A549 (cell line): Measurements from ENCODE around the gene PRKCZ.

Experiments used
- CBX2 ChIP-seq: fragments of 200-600 bp; sonication (generic); IDR thresholded peaks from 2 replicates; pipeline ENCODE4 v1.6.1; 2016; ENCODE audit warnings: low read depth, mild to moderate bottlenecking, borderline replicate concordance
- CEBPB ChIP-seq, 2 experiments: fragments of >200 bp in 1 of 2; sonication (Bioruptor Twin) in 1 of 2; formaldehyde crosslinking in 1 of 2; IDR thresholded peaks; 2 replicates each; pipeline ENCODE4 v1.6.1; 2012 to 2016
- EP300 ChIP-seq, 2 experiments: fragments of >200 bp; sonication (Bioruptor Twin); formaldehyde crosslinking; IDR thresholded peaks; 2 replicates in 1 of 2; 3 replicates in 1 of 2; pipeline ENCODE4 v1.6.1; 2016 to 2017
- PHF8 ChIP-seq: fragments of 200-600 bp; sonication (generic); IDR thresholded peaks from 2 replicates; pipeline ENCODE4 v1.6.1; 2016; ENCODE audit warnings: low read depth, mild to moderate bottlenecking, antibody characterized with exemption, moderate library complexity, borderline replicate concordance
- POLR2A ChIP-seq: IDR thresholded peaks from 2 replicates; pipeline ENCODE4 v1.6.1; 2012; ENCODE audit warnings: mild to moderate bottlenecking, low read length
- POLR2AphosphoS2 ChIP-seq: conservative IDR thresholded peaks from 2 replicates; pipeline ENCODE4 v1.6.1; 2012; ENCODE audit warnings: low read length, improper control_type of control experiment, inconsistent platforms
- TF ChIP-seq, protein P1 (sequence below): fragments of >200 bp; sonication (Bioruptor Twin); formaldehyde crosslinking; IDR thresholded peaks from 3 replicates; pipeline ENCODE4 v1.5.1; 2016
- TF ChIP-seq, protein P2 (sequence below): IDR thresholded peaks from 2 replicates; pipeline ENCODE4 v1.6.1; 2012

DNA sequence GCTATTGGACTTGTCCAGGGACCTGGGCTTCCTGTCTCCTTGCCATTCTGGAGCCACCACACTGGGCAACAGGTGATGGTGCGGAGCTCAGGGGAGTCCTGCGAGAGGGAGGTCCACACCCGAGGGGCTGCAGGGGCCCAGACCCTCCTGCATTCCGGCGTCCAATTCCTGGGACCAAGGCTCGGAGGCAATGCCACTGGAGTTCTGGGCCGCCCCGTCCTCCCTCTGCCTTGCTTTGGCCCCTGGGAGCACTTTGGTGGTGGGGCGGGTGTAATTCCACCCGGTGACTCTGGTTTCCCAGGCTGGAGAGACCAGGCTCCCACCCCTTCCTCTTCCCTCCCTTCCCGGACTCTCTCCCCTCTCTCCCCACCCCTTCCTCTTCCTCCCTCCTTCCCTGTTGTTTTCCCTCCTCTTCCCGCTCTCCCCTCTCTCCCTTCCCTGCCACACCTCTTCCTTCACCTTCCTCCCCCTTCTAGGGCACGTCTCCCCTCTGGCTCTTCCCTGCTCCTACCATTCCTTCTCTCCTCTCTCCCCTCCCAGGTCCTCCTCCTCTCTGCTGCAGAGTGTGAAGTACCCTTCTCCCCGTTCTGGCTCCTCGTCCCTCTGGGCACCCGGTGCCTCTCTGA, 2.0 kb downstream of the PRKCZ start:
- TF ChIP-seq, protein P1, sequence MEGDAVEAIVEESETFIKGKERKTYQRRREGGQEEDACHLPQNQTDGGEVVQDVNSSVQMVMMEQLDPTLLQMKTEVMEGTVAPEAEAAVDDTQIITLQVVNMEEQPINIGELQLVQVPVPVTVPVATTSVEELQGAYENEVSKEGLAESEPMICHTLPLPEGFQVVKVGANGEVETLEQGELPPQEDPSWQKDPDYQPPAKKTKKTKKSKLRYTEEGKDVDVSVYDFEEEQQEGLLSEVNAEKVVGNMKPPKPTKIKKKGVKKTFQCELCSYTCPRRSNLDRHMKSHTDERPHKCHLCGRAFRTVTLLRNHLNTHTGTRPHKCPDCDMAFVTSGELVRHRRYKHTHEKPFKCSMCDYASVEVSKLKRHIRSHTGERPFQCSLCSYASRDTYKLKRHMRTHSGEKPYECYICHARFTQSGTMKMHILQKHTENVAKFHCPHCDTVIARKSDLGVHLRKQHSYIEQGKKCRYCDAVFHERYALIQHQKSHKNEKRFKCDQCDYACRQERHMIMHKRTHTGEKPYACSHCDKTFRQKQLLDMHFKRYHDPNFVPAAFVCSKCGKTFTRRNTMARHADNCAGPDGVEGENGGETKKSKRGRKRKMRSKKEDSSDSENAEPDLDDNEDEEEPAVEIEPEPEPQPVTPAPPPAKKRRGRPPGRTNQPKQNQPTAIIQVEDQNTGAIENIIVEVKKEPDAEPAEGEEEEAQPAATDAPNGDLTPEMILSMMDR: no peak
- TF ChIP-seq POLR2AphosphoS2: no peak
- no peak for TF ChIP-seq POLR2A
- no peak for TF ChIP-seq PHF8
- no peak for TF ChIP-seq CEBPB (IDR thresholded peaks at IDR 0.05)
- TF ChIP-seq, protein P2, sequence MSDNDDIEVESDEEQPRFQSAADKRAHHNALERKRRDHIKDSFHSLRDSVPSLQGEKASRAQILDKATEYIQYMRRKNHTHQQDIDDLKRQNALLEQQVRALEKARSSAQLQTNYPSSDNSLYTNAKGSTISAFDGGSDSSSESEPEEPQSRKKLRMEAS: no peak
- no peak for TF ChIP-seq EP300 (IDR thresholded peaks at IDR 0.05)
- TF ChIP-seq CBX2: no peak
